Measurements from ENCODE around the gene GPR180.
"Not testable (repeated sequence)": the region's sequence is repeated elsewhere in the genome, so short reads cannot be mapped to it uniquely, and the experiment has no call there.

The GPR180 gene

GRCh38 chr13:94598281-94598680 lies 3.4 kb upstream of the GPR180 start:
- DNase-seq, result no peak

GRCh38 chr13:94599877-94600276 lies 1.8 kb upstream of the GPR180 start:
- DNase-seq, result no peak

GRCh38 chr13:94602467-94602866 lies 810 bp downstream of the GPR180 start:
- DNase-seq, result no peak

- DNase-seq, result no peak
Observed at GRCh38 chr13:94607056-94607455, 5.4 kb downstream of the GPR180 start.

- DNase-seq, result no peak
Observed at GRCh38 chr13:94607939-94608338, 6.3 kb downstream of the GPR180 start.

GRCh38 chr13:94608586-94608985 lies 6.9 kb downstream of the GPR180 start:
- no peak for DNase-seq

- DNase-seq, result no peak
Observed at GRCh38 chr13:94609196-94609595, 7.5 kb downstream of the GPR180 start.

- no peak for DNase-seq
Observed at GRCh38 chr13:94610475-94610874, 8.8 kb downstream of the GPR180 start.

- no peak for DNase-seq
Observed at GRCh38 chr13:94612050-94612449, 10.4 kb downstream of the GPR180 start.

GRCh38 chr13:94613051-94613450 lies 11.4 kb downstream of the GPR180 start:
- no peak for DNase-seq

GRCh38 chr13:94617389-94618000 lies 15.8 kb downstream of the GPR180 start:
- peak; percentile 68 for DNase-seq

- DNase-seq, result peak; percentile 17
Observed at GRCh38 chr13:94620286-94620896, 18.7 kb downstream of the GPR180 start.

GRCh38 chr13:94622344-94622743 lies 20.7 kb downstream of the GPR180 start:
- no peak for DNase-seq

GRCh38 chr13:94623316-94623715 lies 21.7 kb downstream of the GPR180 start:
- DNase-seq, result no peak

GRCh38 chr13:94630858-94631257 lies 29.2 kb downstream of the GPR180 start:
- no peak for DNase-seq

GRCh38 chr13:94632226-94632980 lies 30.7 kb downstream of the GPR180 start:
- no peak for DNase-seq

- DNase-seq, result not testable (repeated sequence)
Observed at GRCh38 chr13:94636096-94636495, 34.4 kb downstream of the GPR180 start.

- DNase-seq, result no peak
Observed at GRCh38 chr13:94636942-94637578, 35.4 kb downstream of the GPR180 start.

GRCh38 chr13:94637677-94638076 lies 36.0 kb downstream of the GPR180 start:
- DNase-seq, result not testable (repeated sequence)

- no peak for DNase-seq
Observed at GRCh38 chr13:94640721-94641120, 39.1 kb downstream of the GPR180 start.

GRCh38 chr13:94641409-94641941 lies 39.8 kb downstream of the GPR180 start:
- no peak for DNase-seq

- no peak for DNase-seq
Observed at GRCh38 chr13:94646904-94647303, 45.2 kb downstream of the GPR180 start.

- DNase-seq, result no peak
Observed at GRCh38 chr13:94656176-94656575, 54.5 kb downstream of the GPR180 start.

Measured in CD4-positive, alpha-beta T cell treated with Interleukin-10 for 1 hour (primary cell).